ENCODE results near the gene CENPO. TPM values are rescaled to one million over a fixed set of nuclear protein-coding genes. Genes with fewer than 3 reads are reported as not detected.

The CENPO gene
- total and polyA plus RNA-seq, 2 of the 4 experiments (the other 2 are of a cell fraction): 20.1 to 27.2 TPM

GRCh38 chr2:24783641-24784040 lies 9.6 kb upstream of the CENPO start:
- Histone ChIP-seq H2BK15ac (ENCODE audit: low read depth, low read length) (no peak overlapping the region), H4K5ac (ENCODE audit: low read depth, low read length) (no peak overlapping the region), H3K14ac (replicated peaks; ENCODE audit: low read depth, low read length) (no peak overlapping the region), H3K9me1 (ENCODE audit: insufficient read depth, low read length) (no peaks in the 10 kb centered on the region), H2BK20ac (ENCODE audit: low read depth, low read length) (no peak overlapping the region), H3K4me1 (ENCODE audit: control insufficient read depth, insufficient read depth, low read length) (no peaks in the 10 kb centered on the region), H3K27me3 (ENCODE audit: control insufficient read depth, insufficient read depth, low read length) (no peaks in the 10 kb centered on the region), H3K18ac (ENCODE audit: low read depth, low read length) (no peak overlapping the region), H4K20me1 (ENCODE audit: insufficient read depth, low read length) (no peaks in the 10 kb centered on the region), H2BK120ac (ENCODE audit: low read depth, low read length) (no peak overlapping the region), H2AK5ac (ENCODE audit: low read depth, low read length) (no peak overlapping the region), H4K8ac (ENCODE audit: low read depth in 2 of 2, low read length in 2 of 2) (no peak overlapping the region), H3K4ac (ENCODE audit: low read depth, low read length) (no peak overlapping the region), H3K36me3 (ENCODE audit: control insufficient read depth, insufficient read depth, low read length) (no peaks in the 10 kb centered on the region), H3K4me3 (ENCODE audit: insufficient read depth, low read depth, low read length) (no peak overlapping the region), H2AFZ (replicated peaks; ENCODE audit: low read length, poor library complexity) (no peak overlapping the region), H3K23ac (ENCODE audit: low read depth, low read length) (no peak overlapping the region), H2BK5ac (ENCODE audit: low read depth, low read length, poor library complexity, severe bottlenecking) (no peak overlapping the region), H3K9ac (ENCODE audit: low read depth, low read length) (no peak overlapping the region), H3K56ac (ENCODE audit: extremely low read depth, insufficient read depth, low read length) (no peak overlapping the region), H3K4me2 (ENCODE audit: low read depth, low read length) (no peak overlapping the region), H4K91ac (ENCODE audit: insufficient read depth, low read depth, low read length) (no peak overlapping the region), H3K27ac (ENCODE audit: insufficient read depth, low read length) (no peak overlapping the region), H3K79me1 (ENCODE audit: low read depth in 1 of 2, low read length in 2 of 2) (no peaks in the 10 kb centered on the region), H3K9me3 (ENCODE audit: control insufficient read depth, insufficient read depth, low read length) (no peaks in the 10 kb centered on the region; the same call in 1 of the 2 replicates), H2AK9ac (replicated peaks; ENCODE audit: low read depth, low read length, poor library complexity) (no peak overlapping the region)
- no peak for TF ChIP-seq ELK1 (IDR thresholded peaks at IDR 0.05; ENCODE audit: borderline replicate concordance, low read depth, low read length)
- no peak for TF ChIP-seq MXI1 (IDR thresholded peaks at IDR 0.05; ENCODE audit: borderline replicate concordance, low read depth, low read length)
- no CpG with 5 or more reads among the region's 3 CpGs for WGBS, 2 experiments (ENCODE audit: extremely low coverage in 2 of 2, insufficient read length in 1 of 2)
- intact Hi-C loops (cut with micrococcal nuclease): no loop called here
- no peak for DNase-seq
- ChIA-PET CTCF (no interaction called here), POLR2A (ENCODE audit: unreplicated experiment) (no interaction called here)
- in situ Hi-C loops (cut with MboI; ENCODE audit: low sequenced_read_pairs): no loop called here
- no peak for ATAC-seq (ENCODE audit: low read depth)
- dilution Hi-C loops (cut with HindIII; ENCODE audit: low sequenced_read_pairs, unreplicated experiment): no loop called here
- no TSS peak for BruUV-seq (replicated peaks)
